Inflammatory macrophage treated with lipopolysaccharide for 1 hour (primary cell): ENCODE measurements around the gene VENTX.
A peak's percentile ranks its signal among the peaks of the same experiment; 100 is the strongest.
"Not testable (repeated sequence)": the region's sequence is repeated elsewhere in the genome, so short reads cannot be mapped to it uniquely, and the experiment has no call there.

Experiments used
- DNase-seq, 2 donors: peaks; one replicate each; pipeline ENCODE4 v3.0.0-alpha.2; 2020 to 2022

The VENTX gene

GRCh38 chr10:133258818-133259601 lies 21.4 kb downstream of the VENTX start:
- peak; percentile 96 for DNase-seq

GRCh38 chr10:133259602-133259989 lies 21.9 kb downstream of the VENTX start:
- no peak for DNase-seq

- DNase-seq = peak; percentile 55 to 67
Measured at GRCh38 chr10:133260895-133261725, 23.5 kb downstream of the VENTX start.

- DNase-seq = peak; percentile 67 to 68
Measured at GRCh38 chr10:133261726-133262325, 24.2 kb downstream of the VENTX start.

GRCh38 chr10:133262696-133263095 lies 25.0 kb downstream of the VENTX start:
- DNase-seq = no peak

GRCh38 chr10:133263674-133264073 lies 26.0 kb downstream of the VENTX start:
- no peak for DNase-seq

GRCh38 chr10:133264461-133264860 lies 26.8 kb downstream of the VENTX start:
- peak in 1 of 2 donors; percentile 48 for DNase-seq

- not testable (repeated sequence) for DNase-seq
Measured at GRCh38 chr10:133265052-133265451, 27.4 kb downstream of the VENTX start.

- no peak for DNase-seq
Measured at GRCh38 chr10:133266056-133266795, 28.6 kb downstream of the VENTX start.

GRCh38 chr10:133267293-133267692 lies 29.6 kb downstream of the VENTX start:
- no peak for DNase-seq

- DNase-seq = no peak
Measured at GRCh38 chr10:133267829-133268228, 30.2 kb downstream of the VENTX start.

- no peak for DNase-seq
Measured at GRCh38 chr10:133268532-133268931, 30.9 kb downstream of the VENTX start.

GRCh38 chr10:133269367-133269766 lies 31.7 kb downstream of the VENTX start:
- DNase-seq = no peak

- no peak for DNase-seq
Measured at GRCh38 chr10:133270204-133270603, 32.5 kb downstream of the VENTX start.

GRCh38 chr10:133270773-133271297 lies 33.2 kb downstream of the VENTX start:
- no peak for DNase-seq

GRCh38 chr10:133271521-133272300 lies 34.1 kb downstream of the VENTX start:
- DNase-seq = no peak

GRCh38 chr10:133272301-133272963 lies 34.8 kb downstream of the VENTX start:
- no peak for DNase-seq

- DNase-seq = no peak
Measured at GRCh38 chr10:133272964-133273420, 35.3 kb downstream of the VENTX start.

- no peak for DNase-seq
Measured at GRCh38 chr10:133273534-133274143, 36.0 kb downstream of the VENTX start.
